ENCODE results near the gene TMEM51.

The TMEM51 gene

GRCh38 chr1:15179485-15179883 lies 25.9 kb downstream of the TMEM51 start:
- DNase-seq = no peak

- no peak for DNase-seq
These were observed 26.6 kb downstream of the TMEM51 start for GRCh38 chr1:15180189-15180588.

- DNase-seq = no peak
These were observed 27.5 kb downstream of the TMEM51 start for GRCh38 chr1:15180945-15181523.

- DNase-seq = no peak
These were observed 28.0 kb downstream of the TMEM51 start for GRCh38 chr1:15181564-15181963.

GRCh38 chr1:15184436-15185241 lies 31.1 kb downstream of the TMEM51 start:
- no peak for DNase-seq

- no peak for DNase-seq
These were observed 32.1 kb downstream of the TMEM51 start for GRCh38 chr1:15185617-15186016.

GRCh38 chr1:15186073-15186845 lies 32.7 kb downstream of the TMEM51 start:
- DNase-seq = no peak

GRCh38 chr1:15186846-15187151 lies 33.3 kb downstream of the TMEM51 start:
- no peak for DNase-seq

- DNase-seq = no peak
These were observed 33.9 kb downstream of the TMEM51 start for GRCh38 chr1:15187175-15188129.

GRCh38 chr1:15188130-15188524 lies 34.6 kb downstream of the TMEM51 start:
- no peak for DNase-seq

GRCh38 chr1:15188678-15189077 lies 35.1 kb downstream of the TMEM51 start:
- DNase-seq = no peak

- DNase-seq = no peak
These were observed 36.3 kb downstream of the TMEM51 start for GRCh38 chr1:15189692-15190370.

- DNase-seq = no peak
These were observed 37.7 kb downstream of the TMEM51 start for GRCh38 chr1:15191267-15191666.

GRCh38 chr1:15191770-15192169 lies 38.2 kb downstream of the TMEM51 start:
- DNase-seq = no peak

GRCh38 chr1:15192916-15193550 lies 39.5 kb downstream of the TMEM51 start:
- DNase-seq = no peak

GRCh38 chr1:15195420-15196052 lies 42.0 kb downstream of the TMEM51 start:
- no peak for DNase-seq

- no peak for DNase-seq
These were observed 42.5 kb downstream of the TMEM51 start for GRCh38 chr1:15196069-15196468.

GRCh38 chr1:15196807-15197530 lies 43.4 kb downstream of the TMEM51 start:
- no peak for DNase-seq

GRCh38 chr1:15197591-15198447 lies 44.3 kb downstream of the TMEM51 start:
- no peak for DNase-seq

- DNase-seq = no peak
These were observed 45.1 kb downstream of the TMEM51 start for GRCh38 chr1:15198684-15199083.
